ENCODE data around the gene ZNF586. TPM values are rescaled to one million over a fixed set of nuclear protein-coding genes. Genes with fewer than 3 reads are reported as not detected.
"Not testable (repeated sequence)": the region's sequence is repeated elsewhere in the genome, so short reads cannot be mapped to it uniquely, and the experiment has no call there.

Gene ZNF586
- total RNA-seq, 1 donor from 2014 or later: 20.2 TPM

- DNase-seq (ENCODE audit: low spot score): not testable (repeated sequence)
These were observed 27.1 kb downstream of the ZNF586 start for GRCh38 chr19:57796580-57796979.

- no peak for DNase-seq (ENCODE audit: low spot score)
These were observed 31.2 kb downstream of the ZNF586 start for GRCh38 chr19:57800696-57801095.

- no peak for DNase-seq (ENCODE audit: low spot score)
These were observed 32.8 kb downstream of the ZNF586 start for GRCh38 chr19:57802269-57802668.

- DNase-seq (ENCODE audit: low spot score): no peak
These were observed 33.8 kb downstream of the ZNF586 start for GRCh38 chr19:57803265-57803593.

- no peak for DNase-seq (ENCODE audit: low spot score)
These were observed 34.3 kb downstream of the ZNF586 start for GRCh38 chr19:57803594-57804325.

- no peak for DNase-seq (ENCODE audit: low spot score)
These were observed 38.1 kb downstream of the ZNF586 start for GRCh38 chr19:57807541-57807940.

- peak; percentile 70 for DNase-seq (ENCODE audit: low spot score)
These were observed 41.2 kb downstream of the ZNF586 start for GRCh38 chr19:57810410-57811295.

- no peak for DNase-seq (ENCODE audit: low spot score)
These were observed 42.8 kb downstream of the ZNF586 start for GRCh38 chr19:57812226-57812625.

- not testable (repeated sequence) for DNase-seq (ENCODE audit: low spot score)
These were observed 43.7 kb downstream of the ZNF586 start for GRCh38 chr19:57812975-57813820.

- no peak for DNase-seq (ENCODE audit: low spot score)
These were observed 44.5 kb downstream of the ZNF586 start for GRCh38 chr19:57813919-57814504.

GRCh38 chr19:57814505-57815246 is 45.2 kb downstream of the ZNF586 start, which contains the start of gene ZNF552:
ZNF552 (minus strand) TSS chr19:57814913; CDS start chr19:57814743, 170 bp downstream.
- peak; percentile 94 for DNase-seq (ENCODE audit: low spot score)

- DNase-seq (ENCODE audit: low spot score): no peak
These were observed 46.0 kb downstream of the ZNF586 start for GRCh38 chr19:57815247-57816075.

GRCh38 chr19:57816652-57817051 is 47.2 kb downstream of the ZNF586 start:
- peak; percentile 73 for DNase-seq (ENCODE audit: low spot score)

GRCh38 chr19:57817976-57818375 is 48.5 kb downstream of the ZNF586 start:
- DNase-seq (ENCODE audit: low spot score): no peak

- DNase-seq (ENCODE audit: low spot score): no peak
These were observed 48.9 kb downstream of the ZNF586 start for GRCh38 chr19:57818378-57818777.

- DNase-seq (ENCODE audit: low spot score): peak; percentile 95
These were observed 50.1 kb downstream of the ZNF586 start for GRCh38 chr19:57819475-57820148.

GRCh38 chr19:57820599-57820998 is 51.1 kb downstream of the ZNF586 start:
- DNase-seq (ENCODE audit: low spot score): no peak

GRCh38 chr19:57821095-57821494 is 51.6 kb downstream of the ZNF586 start:
- not testable (repeated sequence) for DNase-seq (ENCODE audit: low spot score)

GRCh38 chr19:57821501-57821900 is 52.0 kb downstream of the ZNF586 start:
- not testable (repeated sequence) for DNase-seq (ENCODE audit: low spot score)

Measured in mucosa of gallbladder (tissue), 1 donor.